ENCODE measurements around the gene ELF2. TPM values are rescaled to one million over a fixed set of nuclear protein-coding genes. Genes with fewer than 3 reads are reported as not detected.
"Not testable (repeated sequence)": the region's sequence is repeated elsewhere in the genome, so short reads cannot be mapped to it uniquely, and the experiment has no call there.

ELF2 gene
- total and polyA plus RNA-seq, 2 experiments from 2014 or later, result 38.2 to 48.8 TPM

- H3K27me3 Mint-ChIP-seq (ENCODE audit: insufficient read depth, low read depth, poor library complexity), result no peaks in the 10 kb centered on the region
- no peak overlapping the region for H3K27ac Mint-ChIP-seq
- Histone ChIP-seq H3K27ac (ENCODE audit: low read depth) (no peak overlapping the region), H3K79me2 (replicated peaks; ENCODE audit: insufficient read depth) (no peaks in the 10 kb centered on the region), H3K4me1 (ENCODE audit: insufficient read depth) (no peaks in the 10 kb centered on the region), H3K4me3 (no peak overlapping the region), H3K4me2 (no peak overlapping the region), H4K20me1 (replicated peaks; ENCODE audit: insufficient read depth) (no peaks in the 10 kb centered on the region), H3K36me3 (ENCODE audit: insufficient read depth) (no peaks in the 10 kb centered on the region; the same call in 1 of the 2 replicates), H2AFZ (no peak overlapping the region), H3K27me3 (ENCODE audit: insufficient read depth) (no peaks in the 10 kb centered on the region), H3F3A (replicated peaks; ENCODE audit: low read depth) (no peaks in the 10 kb centered on the region), H3K9me2 (ENCODE audit: insufficient read depth) (no peaks in the 10 kb centered on the region)
- no peak overlapping the region for H3K4me3 Mint-ChIP-seq
- H3K4me1 Mint-ChIP-seq, result no peaks in the 10 kb centered on the region
- DNase-seq (ENCODE audit: low spot score), result no peak
- H3K9me3 Mint-ChIP-seq, result no peaks in the 10 kb centered on the region
- H3K36me3 Mint-ChIP-seq (ENCODE audit: low read depth), result peaks cover 9% of the 10 kb centered on the region; the same call in 2 of the 3 replicates
- no peak for TF ChIP-seq CREB1 (CRISPR knock-in tag; IDR thresholded peaks at IDR 0.05; ENCODE audit: low read depth)
- TF ChIP-seq ETS1 (IDR thresholded peaks at IDR 0.05), result no peak
- TF ChIP-seq ZNF114 (CRISPR knock-in tag; IDR thresholded peaks at IDR 0.05), result no peak
- TF ChIP-seq, protein P1, sequence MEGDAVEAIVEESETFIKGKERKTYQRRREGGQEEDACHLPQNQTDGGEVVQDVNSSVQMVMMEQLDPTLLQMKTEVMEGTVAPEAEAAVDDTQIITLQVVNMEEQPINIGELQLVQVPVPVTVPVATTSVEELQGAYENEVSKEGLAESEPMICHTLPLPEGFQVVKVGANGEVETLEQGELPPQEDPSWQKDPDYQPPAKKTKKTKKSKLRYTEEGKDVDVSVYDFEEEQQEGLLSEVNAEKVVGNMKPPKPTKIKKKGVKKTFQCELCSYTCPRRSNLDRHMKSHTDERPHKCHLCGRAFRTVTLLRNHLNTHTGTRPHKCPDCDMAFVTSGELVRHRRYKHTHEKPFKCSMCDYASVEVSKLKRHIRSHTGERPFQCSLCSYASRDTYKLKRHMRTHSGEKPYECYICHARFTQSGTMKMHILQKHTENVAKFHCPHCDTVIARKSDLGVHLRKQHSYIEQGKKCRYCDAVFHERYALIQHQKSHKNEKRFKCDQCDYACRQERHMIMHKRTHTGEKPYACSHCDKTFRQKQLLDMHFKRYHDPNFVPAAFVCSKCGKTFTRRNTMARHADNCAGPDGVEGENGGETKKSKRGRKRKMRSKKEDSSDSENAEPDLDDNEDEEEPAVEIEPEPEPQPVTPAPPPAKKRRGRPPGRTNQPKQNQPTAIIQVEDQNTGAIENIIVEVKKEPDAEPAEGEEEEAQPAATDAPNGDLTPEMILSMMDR (conservative IDR thresholded peaks at IDR 0.05; ENCODE audit: low read depth in 2 of 2), result no peak
- ATAC-seq, result no peak
Observed at GRCh38 chr4:139115226-139115625, 61.8 kb downstream of the ELF2 start.

DNA sequence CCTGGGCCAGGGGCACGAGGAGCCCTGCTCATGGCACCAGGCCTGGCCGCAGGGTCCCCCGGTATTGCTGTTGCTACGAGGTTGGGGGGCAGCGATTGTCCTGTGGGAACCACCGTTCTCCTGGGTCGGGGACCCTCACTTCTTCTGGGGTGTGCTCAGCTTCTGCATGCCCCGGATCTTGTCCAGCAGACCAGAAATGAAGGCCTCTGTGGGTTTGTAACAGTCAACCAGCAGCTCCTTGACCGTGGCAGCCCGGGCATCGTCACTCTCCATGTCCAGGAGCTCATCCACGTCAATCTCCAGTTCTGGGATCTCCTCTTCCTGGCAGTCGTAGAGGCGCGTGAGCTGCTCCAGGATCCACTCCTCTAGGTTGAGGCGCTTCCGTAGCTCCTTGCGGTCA, 62.2 kb downstream of the ELF2 start:
- not testable (repeated sequence) for H3K27ac ChIP-seq (ENCODE audit: low read depth); H4K20me1 ChIP-seq (replicated peaks; ENCODE audit: insufficient read depth); H3K9me3 Mint-ChIP-seq; H3K79me2 ChIP-seq (replicated peaks; ENCODE audit: insufficient read depth); H3K36me3 ChIP-seq (ENCODE audit: insufficient read depth); H3K27me3 Mint-ChIP-seq (ENCODE audit: insufficient read depth, low read depth, poor library complexity); H2AFZ ChIP-seq; H3K4me2 ChIP-seq; H3K4me3 ChIP-seq; H3K27me3 ChIP-seq (ENCODE audit: insufficient read depth); H3F3A ChIP-seq (replicated peaks; ENCODE audit: low read depth); ATAC-seq; H3K4me1 ChIP-seq (ENCODE audit: insufficient read depth); H3K36me3 Mint-ChIP-seq (ENCODE audit: low read depth); H3K4me3 Mint-ChIP-seq; H3K4me1 Mint-ChIP-seq; DNase-seq (ENCODE audit: low spot score); H3K9me2 ChIP-seq (ENCODE audit: insufficient read depth); H3K27ac Mint-ChIP-seq

- ATAC-seq (no peak), DNase-seq (ENCODE audit: low spot score) (no peak)
- Mint-ChIP-seq H3K27ac (no peak overlapping the region), H3K4me3 (no peak overlapping the region), H3K4me1 (peaks cover 15% of the 10 kb centered on the region), H3K9me3 (no peaks in the 10 kb centered on the region), H3K27me3 (ENCODE audit: insufficient read depth, low read depth, poor library complexity) (no peaks in the 10 kb centered on the region), H3K36me3 (ENCODE audit: low read depth) (peaks cover 9% of the 10 kb centered on the region; the same call in 2 of the 3 replicates)
- no peaks in the 10 kb centered on the region for H3K27me3 ChIP-seq (ENCODE audit: insufficient read depth)
- no peaks in the 10 kb centered on the region for H3F3A ChIP-seq (replicated peaks; ENCODE audit: low read depth)
- H4K20me1 ChIP-seq (replicated peaks; ENCODE audit: insufficient read depth), result no peaks in the 10 kb centered on the region; the same call in 1 of the 2 replicates
- H3K9me2 ChIP-seq (ENCODE audit: insufficient read depth), result no peaks in the 10 kb centered on the region
- peaks cover 7% of the 10 kb centered on the region; the same call in 1 of the 2 replicates for H3K79me2 ChIP-seq (replicated peaks; ENCODE audit: insufficient read depth)
- H3K4me1 ChIP-seq (ENCODE audit: insufficient read depth), result peaks cover 17% of the 10 kb centered on the region
- H2AFZ ChIP-seq, result no peak overlapping the region
- no peak overlapping the region for H3K4me3 ChIP-seq
- H3K4me2 ChIP-seq, result no peak overlapping the region
- no peaks in the 10 kb centered on the region; the same call in 1 of the 2 replicates for H3K36me3 ChIP-seq (ENCODE audit: insufficient read depth)
- no peak overlapping the region for H3K27ac ChIP-seq (ENCODE audit: low read depth)
- TF ChIP-seq POLR2AphosphoS5 (IDR thresholded peaks at IDR 0.05; ENCODE audit: low read depth) (no peak), JUNB (IDR thresholded peaks at IDR 0.05; ENCODE audit: unreplicated experiment) (no peak), REST (IDR thresholded peaks at IDR 0.05; ENCODE audit: unreplicated experiment) (no peak), CREB1 (CRISPR knock-in tag; IDR thresholded peaks at IDR 0.05; ENCODE audit: low read depth) (no peak), EZH2phosphoT487 (IDR thresholded peaks at IDR 0.05; ENCODE audit: unreplicated experiment) (no peak), ZNF331 (CRISPR knock-in tag; IDR thresholded peaks at IDR 0.05; ENCODE audit: low read depth) (no peak), ZNF114 (CRISPR knock-in tag; IDR thresholded peaks at IDR 0.05) (no peak), NANOG (IDR thresholded peaks at IDR 0.05; ENCODE audit: borderline replicate concordance) (no peak), EZH2 (IDR thresholded peaks at IDR 0.05; ENCODE audit: low read depth, unreplicated experiment) (no peak)
Observed at GRCh38 chr4:139112650-139113049, 64.4 kb downstream of the ELF2 start.
